Liver (tissue), 9 donors: ENCODE results near the gene SORL1. TPM values are rescaled to one million over a fixed set of nuclear protein-coding genes. Genes with fewer than 3 reads are reported as not detected.

Experiments
- DNase-seq: peaks from one replicate; pipeline ENCODE4 v3.0.0-alpha.2; 2017; ENCODE audit warnings: low spot score
- H3K27ac ChIP-seq, 2 donors: one replicate each; pipeline ENCODE4 v1.7.0; 2013; ENCODE audit warnings: inconsistent platforms in 2 of 2, low read length in 2 of 2, control low read depth in 1 of 2, low read depth in 1 of 2, mild to moderate bottlenecking in 1 of 2
- H3K27me3 ChIP-seq, 4 donors: one replicate each; pipeline versions ENCODE4 v1.6.1 to v1.7.0; 2013; ENCODE audit warnings: low read length in 3 of 4, inconsistent platforms in 1 of 4, mild to moderate bottlenecking in 1 of 4, moderate library complexity in 1 of 4; ENCODE audit not compliant: control insufficient read depth in 4 of 4, insufficient read depth in 4 of 4
- H3K36me3 ChIP-seq, 4 donors: one replicate each; pipeline versions ENCODE4 v1.6.1 to v1.7.0; 2013; ENCODE audit warnings: low read length in 3 of 4, mild to moderate bottlenecking in 3 of 4, low read depth in 1 of 4, moderate library complexity in 1 of 4; ENCODE audit not compliant: control insufficient read depth in 4 of 4, insufficient read depth in 3 of 4
- H3K4me1 ChIP-seq, 4 donors: one replicate each; pipeline versions ENCODE4 v1.6.1 to v1.7.0; 2013; ENCODE audit warnings: low read length in 3 of 4, mild to moderate bottlenecking in 3 of 4, moderate library complexity in 1 of 4; ENCODE audit not compliant: control insufficient read depth in 4 of 4, insufficient read depth in 4 of 4
- H3K4me3 ChIP-seq, 3 donors: one replicate each; pipeline versions ENCODE4 v1.6.1 to v1.7.0; 2013; ENCODE audit warnings: low read length in 3 of 3, control low read depth in 1 of 3, low read depth in 1 of 3, mild to moderate bottlenecking in 1 of 3
- H3K9ac ChIP-seq, 2 donors: one replicate each; pipeline ENCODE4 v1.7.0; 2013; ENCODE audit warnings: low read length in 2 of 2, mild to moderate bottlenecking in 2 of 2, moderate library complexity in 2 of 2, control low read depth in 1 of 2, low read depth in 1 of 2
- H3K9me3 ChIP-seq, 4 donors: one replicate each; pipeline versions ENCODE4 v1.6.1 to v1.7.0; 2013; ENCODE audit warnings: low read length in 3 of 4; ENCODE audit not compliant: control insufficient read depth in 4 of 4
- ATF3 ChIP-seq: IDR thresholded peaks from 2 replicates; pipeline ENCODE4 v1.6.1; 2016; ENCODE audit warnings: antibody characterized with exemption
- EGR1 ChIP-seq, 2 donors: IDR thresholded peaks; 2 replicates each; pipeline ENCODE4 v1.6.1; 2016 to 2018; ENCODE audit warnings: antibody characterized with exemption in 2 of 2, low read depth in 2 of 2
- FOXA1 ChIP-seq: IDR thresholded peaks from 2 replicates; pipeline ENCODE4 v1.6.1; 2016; ENCODE audit warnings: antibody characterized with exemption
- FOXA2 ChIP-seq: IDR thresholded peaks from 2 replicates; pipeline ENCODE4 v1.6.1; 2016; ENCODE audit warnings: antibody characterized with exemption
- GABPA ChIP-seq, 2 donors: IDR thresholded peaks in 1 of 2; conservative IDR thresholded peaks in 1 of 2; 2 replicates each; pipeline ENCODE4 v1.6.1; 2016; ENCODE audit warnings: antibody characterized with exemption in 2 of 2, mild to moderate bottlenecking in 1 of 2, moderate library complexity in 1 of 2
- HNF4A ChIP-seq, 2 donors: conservative IDR thresholded peaks; 2 replicates each; pipeline ENCODE4 v1.6.1; 2016; ENCODE audit warnings: antibody characterized with exemption in 2 of 2, mild to moderate bottlenecking in 2 of 2
- HNF4G ChIP-seq: IDR thresholded peaks from 2 replicates; pipeline ENCODE4 v1.6.1; 2016; ENCODE audit warnings: antibody characterized with exemption
- JUND ChIP-seq, 2 donors: IDR thresholded peaks; 2 replicates each; pipeline ENCODE4 v1.6.1; 2016; ENCODE audit warnings: antibody characterized with exemption in 2 of 2
- MAX ChIP-seq: IDR thresholded peaks from 2 replicates; pipeline ENCODE4 v1.6.1; 2016; ENCODE audit warnings: antibody characterized with exemption
- NR2F2 ChIP-seq: IDR thresholded peaks from 2 replicates; pipeline ENCODE4 v1.6.1; 2016; ENCODE audit warnings: antibody characterized with exemption
- RAD21 ChIP-seq, 2 donors: IDR thresholded peaks; 2 replicates each; pipeline ENCODE4 v1.6.1; 2016; ENCODE audit warnings: antibody characterized with exemption in 2 of 2, mild to moderate bottlenecking in 2 of 2
- RXRA ChIP-seq, 2 donors: IDR thresholded peaks; 2 replicates each; pipeline ENCODE4 v1.6.1; 2017 to 2018; ENCODE audit warnings: antibody characterized with exemption in 2 of 2, mild to moderate bottlenecking in 1 of 2
- TAF1 ChIP-seq: conservative IDR thresholded peaks from 2 replicates; pipeline ENCODE4 v1.6.1; 2016; ENCODE audit warnings: antibody characterized with exemption, mild to moderate bottlenecking
- YY1 ChIP-seq: IDR thresholded peaks from 2 replicates; pipeline ENCODE4 v1.6.1; 2016; ENCODE audit warnings: antibody characterized with exemption, mild to moderate bottlenecking
- ZBTB33 ChIP-seq: IDR thresholded peaks from 2 replicates; pipeline ENCODE4 v1.6.1; 2016; ENCODE audit warnings: antibody characterized with exemption
- WGBS: extraction: QIAGEN DNeasy Blood & Tissue Kit; methylation state at CpG from one replicate; pipeline ENCODE4 v1.1.7; 2013; 5-methylcytosine and 5-hydroxymethylcytosine counted together
- polyA plus RNA-seq, 2 donors: library from polyadenylated mRNA; stranded (reverse) in 1 of 2; unstranded in 1 of 2; fragments of 200-250 nt in 1 of 2; fragments of >200 nt in 1 of 2; fragmentation: Nextera tagmentation in 1 of 2; extraction: Ambion mirVana in 1 of 2; gene quantifications; one replicate each; pipeline versions ENCODE4 v1.2.1 to v1.2.3, GENCODE V29; 2013 to 2015
- total RNA-seq, 2 donors: library from RNA; depleted of rRNA; stranded (reverse); fragments of >200 nt; gene quantifications; one replicate each; pipeline ENCODE4 v1.2.3, GENCODE V29; 2014
- TF ChIP-seq, protein P1 (sequence below): fragments of 150-350 bp; IDR thresholded peaks from 2 replicates; pipeline ENCODE4 v1.5.1; 2017; ENCODE audit warnings: improper control_type of control experiment, low read depth, low read length; ENCODE audit not compliant: missing input control
- donor health status: healthy.
- donor health status: healthy.
- donor health status: healthy.
- donor health status: healthy.
- donor health status: healthy.

Gene SORL1
- total and polyA plus RNA-seq, 4 donors: 14.6 to 124 (median 25.4) TPM

DNA sequence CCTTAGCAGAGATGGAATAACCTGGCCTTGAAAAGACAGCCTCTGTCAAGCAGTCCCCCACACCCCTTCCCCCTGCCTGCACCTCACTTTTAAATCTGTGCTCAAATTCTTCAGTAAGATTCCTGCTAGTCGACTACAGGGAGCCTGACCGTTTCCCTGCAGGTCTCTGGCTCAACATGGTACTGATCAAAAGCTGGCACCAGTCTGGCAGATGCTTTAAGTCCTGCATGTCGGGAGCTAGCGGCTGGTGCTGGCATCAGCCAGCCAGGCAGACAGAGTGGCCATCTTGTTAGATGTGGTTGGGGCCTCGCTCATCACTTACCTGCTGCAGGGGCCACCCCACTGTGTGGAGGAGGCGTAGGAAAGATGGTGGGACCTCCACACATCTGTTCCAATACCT lies 205.0 kb downstream of the SORL1 start (continued):
- no peak for TF ChIP-seq ZBTB33
- TF ChIP-seq TAF1: no peak
- TF ChIP-seq FOXA1: no peak
- no peak for TF ChIP-seq ATF3
- TF ChIP-seq MAX: no peak
- no peak for TF ChIP-seq FOXA2
- TF ChIP-seq RXRA (IDR thresholded peaks at IDR 0.05): no peak

DNA sequence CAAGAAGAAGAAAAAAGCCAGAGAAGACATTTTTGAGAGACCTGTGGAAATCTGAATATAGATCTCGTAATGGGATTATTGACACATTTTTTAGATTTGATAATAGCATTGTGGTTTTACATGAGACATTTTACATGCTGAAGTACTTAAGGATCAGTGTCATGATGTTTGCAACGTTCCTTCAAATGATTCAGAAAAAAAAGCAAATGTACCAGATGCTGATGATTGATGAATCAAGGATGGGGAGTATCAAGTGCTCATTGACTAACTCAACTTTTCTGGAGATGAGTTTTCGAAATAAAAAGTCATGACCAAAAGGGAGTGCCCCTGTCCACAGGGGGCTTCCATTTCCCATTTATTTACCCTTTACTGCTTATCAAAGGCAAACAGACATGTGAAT lies 207.7 kb downstream of the SORL1 start:
- DNase-seq: no peak
- Histone ChIP-seq H3K9ac (no peak overlapping the region), H3K4me3 (no peak overlapping the region), H3K36me3 (no peaks in the 10 kb centered on the region), H3K9me3 (no peaks in the 10 kb centered on the region), H3K4me1 (peaks cover 3 to 17% (median 7%) of the 10 kb centered on the region in 4 donors), H3K27ac (no peak overlapping the region), H3K27me3 (no peaks in the 10 kb centered on the region)
- WGBS: 88% methylated on average over 3 of the region's 3 CpGs
- TF ChIP-seq ZBTB33 (no peak), HNF4G (no peak), FOXA1 (no peak), FOXA2 (no peak), EGR1 (IDR thresholded peaks at IDR 0.05; ENCODE audit: low read depth in 2 of 2) (no peak), ATF3 (no peak), RAD21 (IDR thresholded peaks at IDR 0.05) (no peak), RXRA (IDR thresholded peaks at IDR 0.05) (no peak), HNF4A (conservative IDR thresholded peaks at IDR 0.05) (no peak), GABPA (IDR thresholded peaks at IDR 0.05 in 1 of 2, conservative IDR thresholded peaks at IDR 0.05 in 1 of 2) (no peak), YY1 (no peak), TAF1 (no peak), NR2F2 (no peak), JUND (IDR thresholded peaks at IDR 0.05) (no peak)
- TF ChIP-seq, protein P1, sequence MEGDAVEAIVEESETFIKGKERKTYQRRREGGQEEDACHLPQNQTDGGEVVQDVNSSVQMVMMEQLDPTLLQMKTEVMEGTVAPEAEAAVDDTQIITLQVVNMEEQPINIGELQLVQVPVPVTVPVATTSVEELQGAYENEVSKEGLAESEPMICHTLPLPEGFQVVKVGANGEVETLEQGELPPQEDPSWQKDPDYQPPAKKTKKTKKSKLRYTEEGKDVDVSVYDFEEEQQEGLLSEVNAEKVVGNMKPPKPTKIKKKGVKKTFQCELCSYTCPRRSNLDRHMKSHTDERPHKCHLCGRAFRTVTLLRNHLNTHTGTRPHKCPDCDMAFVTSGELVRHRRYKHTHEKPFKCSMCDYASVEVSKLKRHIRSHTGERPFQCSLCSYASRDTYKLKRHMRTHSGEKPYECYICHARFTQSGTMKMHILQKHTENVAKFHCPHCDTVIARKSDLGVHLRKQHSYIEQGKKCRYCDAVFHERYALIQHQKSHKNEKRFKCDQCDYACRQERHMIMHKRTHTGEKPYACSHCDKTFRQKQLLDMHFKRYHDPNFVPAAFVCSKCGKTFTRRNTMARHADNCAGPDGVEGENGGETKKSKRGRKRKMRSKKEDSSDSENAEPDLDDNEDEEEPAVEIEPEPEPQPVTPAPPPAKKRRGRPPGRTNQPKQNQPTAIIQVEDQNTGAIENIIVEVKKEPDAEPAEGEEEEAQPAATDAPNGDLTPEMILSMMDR: no peak
